AG09309 (cell line): ENCODE data around the gene CACNA1C.

Experiments used
- DNase-seq: peaks from one replicate; pipeline ENCODE4 v3.0.0-alpha.2; 2010; ENCODE audit warnings: low read depth
- H3K4me3 ChIP-seq: 2 replicates; pipeline ENCODE4 v1.5.1; 2011; ENCODE audit warnings: mild to moderate bottlenecking, low read depth, low read length, moderate library complexity; ENCODE audit not compliant: control insufficient read depth
- TF ChIP-seq, protein P1 (sequence below): IDR thresholded peaks from 2 replicates; pipeline ENCODE4 v1.5.1; 2011; ENCODE audit warnings: mild to moderate bottlenecking, low read depth, low read length, inconsistent platforms; ENCODE audit not compliant: insufficient read depth, control insufficient read depth; ENCODE audit errors: missing control alignments

The CACNA1C gene

GRCh38 chr12:2136901-2137300, 84.1 kb downstream of the CACNA1C start:
- TF ChIP-seq, protein P1, sequence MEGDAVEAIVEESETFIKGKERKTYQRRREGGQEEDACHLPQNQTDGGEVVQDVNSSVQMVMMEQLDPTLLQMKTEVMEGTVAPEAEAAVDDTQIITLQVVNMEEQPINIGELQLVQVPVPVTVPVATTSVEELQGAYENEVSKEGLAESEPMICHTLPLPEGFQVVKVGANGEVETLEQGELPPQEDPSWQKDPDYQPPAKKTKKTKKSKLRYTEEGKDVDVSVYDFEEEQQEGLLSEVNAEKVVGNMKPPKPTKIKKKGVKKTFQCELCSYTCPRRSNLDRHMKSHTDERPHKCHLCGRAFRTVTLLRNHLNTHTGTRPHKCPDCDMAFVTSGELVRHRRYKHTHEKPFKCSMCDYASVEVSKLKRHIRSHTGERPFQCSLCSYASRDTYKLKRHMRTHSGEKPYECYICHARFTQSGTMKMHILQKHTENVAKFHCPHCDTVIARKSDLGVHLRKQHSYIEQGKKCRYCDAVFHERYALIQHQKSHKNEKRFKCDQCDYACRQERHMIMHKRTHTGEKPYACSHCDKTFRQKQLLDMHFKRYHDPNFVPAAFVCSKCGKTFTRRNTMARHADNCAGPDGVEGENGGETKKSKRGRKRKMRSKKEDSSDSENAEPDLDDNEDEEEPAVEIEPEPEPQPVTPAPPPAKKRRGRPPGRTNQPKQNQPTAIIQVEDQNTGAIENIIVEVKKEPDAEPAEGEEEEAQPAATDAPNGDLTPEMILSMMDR, result no peak
- no peak for DNase-seq
- H3K4me3 ChIP-seq, result no peak overlapping the region

GRCh38 chr12:2137711-2138110, 84.9 kb downstream of the CACNA1C start:
- DNase-seq, result no peak
- no peak overlapping the region for H3K4me3 ChIP-seq
- TF ChIP-seq, protein P1, result no peak

GRCh38 chr12:2138294-2138693, 85.5 kb downstream of the CACNA1C start:
- DNase-seq, result no peak
- H3K4me3 ChIP-seq, result no peak overlapping the region
- TF ChIP-seq, protein P1, result no peak

GRCh38 chr12:2138871-2139308, 86.1 kb downstream of the CACNA1C start:
- DNase-seq, result no peak
- no peak overlapping the region for H3K4me3 ChIP-seq
- TF ChIP-seq, protein P1, result no peak

DNA sequence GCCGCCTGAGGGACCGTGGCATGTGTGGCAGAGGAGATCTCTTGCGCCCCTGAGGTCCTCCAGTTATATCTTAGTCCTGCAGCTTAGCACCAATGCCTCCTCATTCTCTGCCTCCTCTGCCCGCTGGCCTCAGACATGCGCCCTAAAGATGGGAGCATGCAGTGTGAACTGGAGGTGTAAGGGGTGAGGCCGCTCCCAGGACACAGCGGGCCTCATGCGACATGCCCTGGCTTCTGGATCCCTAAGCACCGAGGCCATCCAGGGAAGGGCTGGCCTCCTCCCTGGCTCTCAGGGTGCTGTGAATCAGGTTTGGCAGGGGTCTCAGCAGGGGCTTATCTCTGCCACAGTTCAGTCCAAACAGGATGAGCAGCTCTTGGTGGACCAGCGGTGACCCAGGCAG, 86.9 kb downstream of the CACNA1C start:
- no peak for DNase-seq
- TF ChIP-seq, protein P1, result no peak
- H3K4me3 ChIP-seq, result no peak overlapping the region

DNA sequence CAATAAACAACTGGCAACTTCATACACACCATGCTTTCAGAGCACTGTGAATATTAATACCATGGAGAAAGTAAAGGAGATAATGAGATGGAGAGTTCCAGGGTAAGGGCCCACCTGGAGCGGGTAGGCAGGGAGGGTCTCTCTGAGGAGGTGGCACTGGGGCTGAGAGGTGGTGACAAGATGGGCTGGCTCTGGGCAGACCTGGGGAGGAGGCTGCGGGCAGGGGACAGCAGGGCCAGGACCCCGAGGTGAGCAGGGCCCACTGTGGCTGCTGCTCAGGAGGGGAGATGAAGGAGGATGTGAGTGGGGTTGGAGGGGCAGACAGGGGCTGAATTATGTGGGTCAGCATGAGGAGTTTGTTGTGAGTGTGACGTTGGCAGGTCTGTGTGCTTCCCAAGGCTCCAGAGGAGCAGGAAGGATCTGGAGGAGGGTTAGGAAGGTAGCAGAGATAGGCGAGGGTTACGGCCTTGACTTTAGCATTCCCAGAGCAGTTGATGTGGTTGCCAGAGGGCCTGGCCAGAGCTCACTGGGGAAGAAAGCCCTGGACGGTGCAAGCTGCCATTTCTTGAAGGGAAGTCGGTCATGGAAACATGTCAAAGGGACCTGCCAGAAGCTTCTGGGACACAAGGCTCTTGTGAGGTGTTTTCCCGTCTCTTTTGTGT, 88.2 kb downstream of the CACNA1C start:
- no peak for DNase-seq
- no peak overlapping the region for H3K4me3 ChIP-seq
- TF ChIP-seq, protein P1, result no peak
